SIG-M5 treated with dmso at 0.1 percent for 504 hours (cell line): ENCODE data around the gene CD1D.
"Not testable (repeated sequence)": the region's sequence is repeated elsewhere in the genome, so short reads cannot be mapped to it uniquely, and the experiment has no call there.

Experiments used
- DNase-seq: peaks from one replicate; lab custom pipeline; 2025; ENCODE audit not compliant: unreplicated experiment; lab: John Stamatoyannopoulos, UW

Gene CD1D

DNA sequence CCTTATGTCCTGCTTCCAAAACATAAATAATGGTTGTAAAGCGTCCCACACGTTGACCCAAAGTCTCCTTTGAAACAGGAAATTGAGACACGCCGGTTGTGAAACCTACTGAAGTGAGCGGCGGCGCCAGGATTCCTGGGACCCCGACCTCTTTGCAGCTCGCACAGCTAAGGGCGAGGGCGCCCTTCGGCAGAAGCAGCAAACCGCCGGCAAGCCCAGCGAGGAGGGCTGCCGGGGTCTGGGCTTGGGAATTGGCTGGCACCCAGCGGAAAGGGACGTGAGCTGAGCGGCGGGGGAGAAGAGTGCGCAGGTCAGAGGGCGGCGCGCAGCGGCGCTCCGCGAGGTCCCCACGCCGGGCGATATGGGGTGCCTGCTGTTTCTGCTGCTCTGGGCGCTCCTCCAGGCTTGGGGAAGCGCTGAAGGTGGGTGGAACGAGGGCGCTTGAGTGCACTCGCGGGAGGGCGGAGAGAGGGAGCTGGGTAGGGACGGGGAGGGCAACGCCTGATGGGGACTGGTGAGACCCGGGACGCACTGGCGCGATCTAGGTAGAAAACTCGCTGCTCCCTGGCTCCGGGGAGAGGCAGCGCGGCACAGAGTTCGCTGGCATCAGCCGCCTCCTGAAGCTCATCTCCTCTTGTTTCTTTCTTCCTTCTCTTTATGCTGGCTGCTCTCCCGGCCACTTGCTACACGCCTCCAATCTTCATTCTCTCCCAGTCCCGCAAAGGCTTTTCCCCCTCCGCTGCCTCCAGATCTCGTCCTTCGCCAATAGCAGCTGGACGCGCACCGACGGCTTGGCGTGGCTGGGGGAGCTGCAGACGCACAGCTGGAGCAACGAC lies at the start of gene CD1D:
Gene CD1D, plus strand, starts transcription at position 155 of the 836 bp plus-strand sequence. Its CDS starts 207 bp downstream, at position 362.
- peak; percentile 84 for DNase-seq

DNA sequence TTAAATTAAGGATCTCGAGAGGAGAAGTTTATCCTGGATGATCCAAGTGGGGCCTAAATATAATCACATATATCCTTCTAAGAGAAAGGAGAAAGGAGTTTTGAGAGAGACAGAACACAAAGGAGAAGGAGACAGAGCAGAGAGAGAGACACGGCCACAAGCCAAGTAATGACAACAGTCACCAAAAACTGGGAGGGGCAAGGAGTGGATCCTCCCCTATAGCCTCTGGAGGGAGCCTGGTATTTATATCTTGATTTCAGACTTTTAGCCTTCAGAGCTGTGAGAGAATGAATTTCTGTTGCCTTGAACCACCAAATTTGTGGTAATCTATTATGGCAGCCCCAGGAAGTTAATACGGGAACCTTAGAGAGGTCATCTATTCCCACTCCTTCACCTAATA lies 49.5 kb upstream of the CD1D start:
- DNase-seq = no peak

DNA sequence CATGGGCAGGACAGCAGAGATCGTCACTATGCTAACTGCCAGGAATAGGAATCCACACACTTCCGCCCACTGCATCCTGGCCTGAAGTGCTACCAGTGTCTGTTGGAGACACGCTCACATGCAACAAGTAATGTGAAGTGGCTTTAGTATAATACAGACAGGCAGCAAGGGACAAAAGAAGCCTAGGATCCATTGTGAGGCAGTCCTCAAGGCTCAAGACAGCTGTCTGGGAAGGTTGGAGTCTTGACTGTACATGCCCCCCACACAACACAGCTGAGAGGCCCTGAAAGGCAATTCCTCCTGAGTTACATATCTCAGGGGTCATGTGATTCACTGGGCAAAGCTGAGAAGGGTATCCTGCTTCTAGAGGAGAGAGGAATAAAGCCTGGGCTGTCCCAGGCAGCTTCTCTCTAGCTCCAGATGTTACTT lies 39.9 kb upstream of the CD1D start:
- no peak for DNase-seq

DNA sequence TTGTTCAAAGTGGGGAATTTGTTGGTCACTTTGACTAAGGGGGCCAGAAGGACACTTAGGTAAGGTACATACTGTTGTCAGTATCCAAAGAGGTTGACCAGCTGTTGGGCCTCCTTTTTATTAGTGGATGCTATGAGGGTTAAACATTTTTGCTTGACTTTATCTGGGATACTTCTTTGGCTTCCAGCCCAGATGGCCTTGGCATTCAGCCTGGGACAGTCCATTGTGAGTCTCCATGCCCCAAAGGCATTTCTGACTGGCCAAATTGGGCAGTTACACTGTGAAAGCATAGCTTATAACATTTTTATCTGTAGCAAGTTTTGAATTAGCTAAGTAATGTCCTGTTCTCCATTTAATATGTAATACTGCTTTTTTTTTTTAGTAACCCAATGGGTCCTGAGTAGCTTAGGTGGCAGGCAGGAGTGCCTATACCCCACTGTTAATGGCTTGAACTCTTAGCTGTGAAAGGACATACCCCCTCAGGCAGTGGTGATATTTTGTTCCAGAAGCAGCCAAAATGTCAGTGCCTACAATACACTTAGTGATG lies 35.4 kb upstream of the CD1D start:
- DNase-seq = no peak

DNA sequence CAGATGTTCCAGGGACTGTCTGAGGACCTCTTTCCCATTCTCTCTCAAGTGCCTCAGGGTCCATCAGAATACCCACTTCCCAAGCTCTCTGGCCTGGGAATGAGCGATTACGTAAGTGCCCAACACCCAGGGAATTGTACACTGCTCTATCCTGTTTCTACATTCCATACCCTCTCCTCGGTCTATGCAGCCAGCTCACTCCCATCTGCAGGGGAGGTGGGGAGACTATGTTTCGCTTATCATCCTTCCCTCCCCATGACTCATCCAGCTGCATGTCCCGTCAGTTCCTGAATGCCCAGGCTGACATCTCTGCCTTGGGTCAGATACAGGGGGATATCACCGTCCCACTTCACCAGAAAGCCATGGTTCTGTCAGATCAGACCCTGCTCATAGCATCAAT lies 34.5 kb upstream of the CD1D start:
- no peak for DNase-seq

DNA sequence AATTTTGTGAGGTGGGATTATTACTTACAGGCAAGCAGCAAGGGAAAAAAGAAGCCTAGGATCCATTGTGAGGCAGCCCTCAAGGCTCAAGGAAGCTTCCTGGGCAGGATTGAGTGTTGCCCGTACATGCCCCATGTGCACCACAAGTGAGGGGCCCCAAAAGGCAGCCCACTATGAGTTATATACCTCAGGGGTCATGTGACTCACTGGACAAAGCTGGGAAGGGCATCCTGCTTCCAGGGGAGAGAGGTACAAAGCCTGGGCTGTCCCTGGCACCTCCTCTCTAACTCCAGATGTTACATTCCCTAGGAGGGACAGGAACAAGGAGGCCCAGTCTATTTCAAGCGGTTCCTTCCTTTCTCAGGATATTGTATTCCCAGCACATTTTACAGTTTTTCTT lies 34.0 kb upstream of the CD1D start:
- DNase-seq = no peak

DNA sequence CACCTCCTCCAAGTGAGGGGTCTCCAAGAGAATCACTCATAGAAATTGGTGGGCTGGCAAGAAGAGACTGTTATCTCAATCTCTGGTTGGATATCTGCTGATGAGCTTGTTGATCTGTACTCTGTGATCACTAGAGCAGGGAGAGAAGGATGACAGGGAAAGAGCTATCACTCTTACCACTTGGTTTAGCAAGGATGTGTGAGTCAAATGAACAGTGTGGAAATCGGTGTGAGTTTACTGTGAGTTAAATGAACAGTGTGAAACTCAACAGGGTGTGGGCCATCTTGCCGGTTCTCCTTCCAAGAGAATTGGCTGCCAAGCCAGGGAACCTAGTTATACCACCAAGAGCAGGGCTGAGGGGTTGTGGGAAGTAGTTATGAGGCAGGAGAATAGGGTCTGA lies 33.3 kb upstream of the CD1D start:
- peak; percentile 9 for DNase-seq

DNA sequence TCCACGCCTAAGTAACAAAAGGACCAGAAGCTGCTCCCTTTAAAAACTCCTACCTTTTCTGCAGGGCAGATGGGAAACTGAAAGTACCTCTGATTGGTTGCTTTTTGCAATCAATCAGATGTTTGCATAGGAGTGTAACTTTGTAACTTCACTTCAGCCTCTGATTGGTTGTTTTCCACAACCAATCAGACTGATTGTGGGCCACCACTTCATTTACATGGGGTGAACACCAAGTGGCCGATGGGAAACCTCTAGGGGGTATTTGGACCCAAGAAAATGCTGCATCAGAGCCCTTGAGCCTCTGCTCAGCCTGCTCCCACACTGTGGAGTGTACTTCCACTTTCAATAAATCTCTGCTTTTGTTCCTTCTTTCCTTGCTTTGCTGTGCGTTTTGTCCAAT lies 32.8 kb upstream of the CD1D start:
- peak; percentile 5 for DNase-seq

DNA sequence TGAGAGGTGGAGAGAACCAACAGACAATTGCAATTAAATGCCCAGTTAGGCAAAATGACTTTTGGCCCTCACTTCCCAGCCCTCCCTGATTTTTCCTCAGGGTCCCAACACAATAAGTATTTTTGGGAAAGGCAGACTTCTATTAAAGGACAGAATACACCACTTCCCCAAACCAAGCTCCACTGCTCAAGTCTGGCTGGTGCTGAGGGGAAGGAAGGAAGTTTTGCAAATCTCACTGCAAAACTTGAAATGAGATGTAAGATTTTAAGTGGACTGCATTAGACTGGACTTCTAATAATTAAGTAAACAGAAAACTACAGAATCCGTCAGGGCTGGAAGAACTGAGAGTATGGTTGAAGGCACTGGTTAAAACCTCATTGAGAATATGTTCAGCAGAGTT lies 32.2 kb upstream of the CD1D start:
- DNase-seq = peak; percentile 31

DNA sequence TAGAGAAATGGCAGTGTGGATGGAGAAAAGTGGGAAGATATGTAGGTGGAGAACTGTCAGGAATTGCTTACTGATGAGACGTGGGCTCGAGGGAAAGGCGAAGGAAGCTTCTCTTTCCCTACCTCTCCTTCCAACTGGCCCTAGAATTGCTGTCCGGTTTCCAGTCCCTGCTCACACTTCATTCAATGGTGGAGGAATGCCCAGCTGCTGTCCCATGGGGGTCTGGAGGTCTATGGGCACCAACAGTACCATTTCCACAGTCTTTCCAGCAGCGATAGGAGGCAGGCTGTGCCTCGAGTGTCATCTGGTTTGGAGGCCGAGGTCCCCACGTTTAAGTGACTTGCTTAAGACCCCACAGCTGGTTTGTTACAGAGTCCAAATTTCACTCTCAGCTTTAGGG lies 31.5 kb upstream of the CD1D start:
- DNase-seq = no peak

DNA sequence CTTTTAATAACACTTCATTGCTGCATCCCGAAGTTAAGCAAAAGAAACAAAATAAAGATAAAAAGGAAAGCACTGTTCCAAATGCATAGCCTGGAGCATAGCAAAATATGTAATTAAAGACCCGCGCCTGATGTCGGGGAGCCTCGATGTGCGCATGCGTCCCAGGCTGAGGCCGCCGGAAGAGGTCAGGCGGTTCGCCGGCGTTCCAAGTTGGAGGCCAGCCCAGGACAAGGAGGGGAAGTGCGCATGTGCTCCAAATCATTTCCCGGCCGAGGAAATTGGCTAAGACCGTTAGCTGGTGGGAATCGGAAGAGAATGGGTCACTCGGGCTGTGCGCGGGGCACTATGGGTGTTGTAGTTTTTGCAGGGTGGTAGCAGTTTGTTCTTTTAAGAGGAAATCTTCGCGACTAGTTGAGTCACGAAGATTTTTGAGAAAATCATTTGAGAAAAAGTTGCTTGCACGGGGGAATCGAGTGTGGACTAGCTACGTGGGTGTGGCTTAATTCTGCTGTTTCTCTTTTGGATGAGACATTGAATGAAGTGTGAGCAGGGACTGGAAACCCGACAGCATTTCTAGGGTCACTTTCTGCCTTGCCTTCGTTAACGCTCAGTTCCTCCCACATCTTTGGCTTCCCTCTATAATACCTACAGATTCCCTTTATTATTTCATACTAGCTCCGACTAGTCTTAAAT lies 31.0 kb upstream of the CD1D start:
- peak; percentile 92 for DNase-seq

DNA sequence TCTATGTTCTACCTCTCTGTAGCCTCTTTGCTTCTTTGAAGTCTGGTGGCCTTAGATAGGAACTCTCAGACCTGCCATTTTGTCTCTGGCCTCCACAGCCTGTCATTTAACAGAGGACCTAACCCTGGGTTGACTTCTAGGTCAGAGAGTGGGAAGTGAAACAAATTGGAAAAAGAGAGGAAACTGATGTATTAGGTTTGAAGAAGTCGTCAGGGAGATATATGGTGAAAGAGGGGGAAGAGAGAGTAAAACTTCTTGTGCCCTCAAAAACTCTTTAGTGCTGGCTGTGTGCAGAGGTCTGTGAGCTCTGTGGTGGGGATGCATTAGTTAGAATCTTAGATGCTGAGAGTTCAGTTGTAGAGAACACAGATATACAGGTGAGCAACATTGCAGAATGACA lies 30.2 kb upstream of the CD1D start:
- peak; percentile 98 for DNase-seq

DNA sequence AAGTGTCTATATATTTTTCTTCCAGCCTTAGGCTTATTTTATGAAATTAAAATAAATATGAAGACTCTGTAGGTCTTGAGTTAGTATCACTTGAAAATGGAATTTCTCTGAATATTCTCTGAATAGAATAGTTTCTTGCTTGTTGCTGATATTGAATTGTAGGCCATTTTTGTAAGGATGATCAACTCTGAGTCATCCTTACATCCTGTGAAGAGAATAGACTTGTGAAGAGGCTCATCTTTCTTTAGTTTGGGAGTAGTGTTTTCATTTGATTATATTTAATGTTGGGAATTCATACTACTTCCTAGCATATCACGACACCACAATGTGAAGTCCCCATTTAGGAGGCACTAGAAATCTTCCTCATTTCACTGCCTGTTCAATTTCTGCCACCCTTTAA lies 27.5 kb upstream of the CD1D start:
- DNase-seq = no peak

DNA sequence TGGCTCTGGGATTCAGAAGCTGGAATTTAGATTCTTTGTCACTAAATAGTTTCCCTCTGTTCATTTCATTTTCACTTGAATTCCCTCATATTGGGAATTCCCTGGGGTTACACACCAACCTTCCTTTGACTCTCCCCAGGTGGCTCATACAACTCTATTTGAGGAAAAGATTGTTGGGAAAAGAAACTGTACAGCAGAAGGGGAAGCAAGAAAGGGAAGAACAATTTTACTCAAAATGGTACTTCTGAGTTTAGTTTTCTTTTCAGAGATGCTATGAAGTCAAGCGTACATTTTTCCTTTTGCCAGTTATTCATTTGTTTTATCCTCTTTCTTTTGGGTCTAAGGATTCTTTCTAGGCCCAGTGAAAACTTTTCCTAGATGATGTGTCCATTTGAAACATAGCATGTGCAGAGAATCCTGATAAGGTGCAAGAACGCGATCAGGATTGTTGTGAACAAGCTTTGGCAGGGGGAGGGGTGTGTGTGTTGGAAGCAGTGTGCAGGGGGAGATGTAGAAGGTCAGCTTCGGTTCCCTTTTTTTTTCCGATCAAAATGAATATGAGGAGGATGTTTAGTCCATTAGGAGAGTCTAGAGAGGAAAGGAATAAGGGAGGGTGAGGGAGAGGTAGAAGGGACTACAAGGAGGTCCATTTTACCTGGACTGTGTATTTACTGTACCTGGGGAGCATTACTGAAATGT lies 26.8 kb upstream of the CD1D start:
- peak; percentile 53 for DNase-seq

DNA sequence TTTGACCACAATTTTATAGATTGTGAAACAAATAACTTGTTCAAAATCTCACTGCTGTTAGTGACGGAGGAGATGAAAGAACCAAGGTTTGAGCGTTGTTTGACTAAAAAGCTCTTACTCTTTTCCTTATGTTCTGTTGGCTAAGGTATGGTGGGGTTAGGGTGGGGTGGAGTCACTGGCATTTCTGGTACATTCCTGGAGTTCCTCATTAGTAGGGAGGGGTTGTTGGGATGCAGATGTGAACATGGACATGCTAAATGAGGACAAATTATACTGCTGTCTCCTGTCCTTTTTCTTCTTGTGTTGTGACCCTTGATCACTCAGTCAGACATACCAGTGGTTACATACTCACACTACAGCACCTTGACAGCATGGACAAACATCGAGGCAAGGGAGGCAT lies 26.2 kb upstream of the CD1D start:
- no peak for DNase-seq

DNA sequence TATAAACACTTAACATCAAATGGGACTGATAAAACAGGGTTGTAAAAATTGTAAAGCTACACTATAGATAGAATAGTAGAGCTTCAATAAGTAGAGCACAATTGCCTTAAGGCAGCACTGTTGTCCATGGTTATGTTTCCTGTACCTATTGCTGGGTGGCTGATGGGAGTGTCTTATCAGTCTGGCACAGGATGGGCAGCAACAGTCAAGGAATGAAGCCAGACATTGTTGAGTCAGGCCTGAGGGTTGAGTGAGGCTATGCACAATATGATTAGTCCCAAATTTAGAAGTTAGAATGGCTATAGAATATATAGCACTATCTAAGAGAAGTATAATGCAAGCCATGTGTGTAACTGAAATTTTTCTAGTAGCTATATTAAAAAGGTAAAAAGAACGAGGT lies 25.0 kb upstream of the CD1D start:
- DNase-seq = no peak

DNA sequence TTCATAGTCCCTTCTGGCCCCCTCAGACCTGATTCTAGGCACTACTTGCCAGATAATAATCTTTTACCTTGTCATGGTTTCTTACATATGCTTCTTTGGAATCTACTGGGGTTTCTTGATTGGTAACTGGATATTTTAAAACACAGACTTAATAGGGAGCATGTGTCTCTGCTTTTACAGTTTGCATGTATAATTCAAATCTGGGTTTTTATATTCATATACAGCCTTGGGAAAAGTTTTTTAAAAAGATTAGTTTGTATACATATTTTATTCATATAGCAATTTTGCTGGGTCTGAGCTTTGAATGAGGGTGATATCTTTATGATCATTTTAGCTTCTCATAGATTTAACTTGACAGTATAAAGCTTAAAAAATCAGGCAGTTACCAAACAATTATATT lies 21.1 kb upstream of the CD1D start:
- DNase-seq = no peak

DNA sequence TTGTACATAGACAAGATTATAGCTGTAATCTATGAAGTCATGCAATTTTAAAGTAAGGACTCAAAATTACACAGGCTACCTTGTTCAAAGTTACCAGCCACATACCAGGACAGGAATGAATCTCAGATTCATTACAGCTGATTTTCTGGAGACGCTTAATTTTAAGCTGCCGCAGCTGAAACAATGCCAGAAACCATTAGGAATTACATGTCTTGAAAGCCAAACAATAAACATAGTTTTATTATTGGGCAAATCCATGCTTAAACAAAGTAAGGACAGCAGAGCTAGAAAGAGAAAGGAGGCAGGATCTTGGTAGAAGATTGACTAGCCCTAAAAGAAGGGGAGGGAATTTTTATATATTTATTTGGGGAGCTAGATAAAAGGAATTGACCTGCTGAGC lies 19.2 kb upstream of the CD1D start:
- no peak for DNase-seq

DNA sequence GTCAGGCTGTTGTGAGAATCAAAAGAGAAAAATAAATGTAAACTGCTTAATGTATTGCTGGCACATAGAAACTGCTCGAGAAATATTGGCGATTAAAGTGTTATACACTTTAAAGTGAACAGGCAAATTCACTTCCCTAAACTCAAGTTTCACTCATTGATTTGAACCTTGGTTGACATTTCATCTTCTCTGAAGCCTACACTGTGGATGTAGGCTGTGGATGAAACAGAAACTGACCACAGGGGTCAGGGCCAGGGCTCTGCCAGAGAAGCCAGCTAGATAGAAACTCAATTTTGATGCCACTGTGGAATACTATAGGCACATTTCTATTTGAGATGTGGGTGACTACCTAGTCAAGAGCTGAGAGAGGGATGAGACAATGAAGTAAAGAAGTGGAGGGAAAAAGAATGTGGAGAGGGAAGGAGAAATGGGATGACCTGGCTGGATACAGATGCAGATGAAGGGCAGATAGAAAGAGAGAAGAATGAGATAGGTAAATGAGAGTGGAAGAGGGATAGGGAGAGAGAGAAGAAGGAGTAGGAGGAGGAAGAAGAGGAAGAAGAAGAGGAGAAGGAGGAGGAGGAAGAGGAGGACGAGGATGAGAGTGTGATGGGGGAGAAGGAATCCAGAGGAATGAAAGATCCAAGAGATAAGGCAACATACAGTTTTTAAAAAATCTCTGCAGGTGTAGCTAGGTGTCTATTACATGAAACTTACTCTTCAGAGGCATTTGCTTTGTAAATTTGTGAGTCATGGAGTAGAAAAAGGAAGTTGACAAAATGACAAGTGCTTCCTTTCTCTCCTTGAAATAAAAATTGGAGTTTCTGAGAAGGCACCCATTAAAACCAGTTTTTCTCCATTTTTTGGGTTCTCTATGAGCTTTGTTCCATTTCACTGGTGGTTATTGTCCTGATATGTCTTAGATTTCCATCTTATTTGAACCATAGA lies 17.4 kb upstream of the CD1D start:
- DNase-seq = peak; percentile 66

DNA sequence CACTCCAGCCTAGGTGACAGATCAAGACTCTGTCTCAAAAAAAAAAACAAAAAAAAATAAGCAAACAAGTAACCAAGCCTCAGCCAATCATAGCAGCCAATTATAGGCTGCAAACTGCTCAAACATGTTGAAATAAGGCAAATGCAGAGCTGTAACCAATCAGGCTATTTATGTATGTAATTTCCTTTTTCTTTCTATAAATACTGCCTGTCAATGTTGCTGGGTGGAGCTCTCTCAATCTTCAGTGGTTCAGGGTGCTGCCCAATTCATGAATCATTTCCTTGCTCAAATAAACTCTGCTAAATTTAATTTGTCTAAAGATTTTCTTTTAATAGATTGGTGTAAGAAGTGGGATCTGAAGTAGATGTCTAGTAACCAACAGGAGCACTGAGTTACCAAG lies 11.6 kb upstream of the CD1D start:
- peak; percentile 82 for DNase-seq

DNA sequence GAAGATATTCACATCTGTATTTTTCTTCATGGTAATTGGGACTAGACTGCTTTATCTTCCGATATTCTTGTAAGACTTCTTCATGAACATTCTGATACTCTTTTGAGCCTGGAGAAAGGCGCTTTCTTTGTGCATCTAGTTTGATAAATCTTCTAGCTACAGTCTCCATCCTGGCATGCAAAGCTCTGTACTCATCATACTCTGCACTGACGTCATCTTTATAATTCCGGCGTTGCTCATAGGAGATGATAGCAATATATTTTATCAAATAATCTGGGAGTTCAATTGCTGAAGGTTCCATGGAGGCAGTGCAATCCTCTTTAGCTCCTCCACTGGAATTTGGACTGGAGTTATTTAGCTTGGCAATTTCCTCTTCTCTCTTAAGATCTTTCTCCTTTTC lies 4.8 kb upstream of the CD1D start:
- DNase-seq = not testable (repeated sequence)
